ENCODE results near the gene FARP1. TPM values are rescaled to one million over a fixed set of nuclear protein-coding genes. Genes with fewer than 3 reads are reported as not detected.

FARP1 gene
- total and polyA plus RNA-seq, 10 of the 15 experiments (the other 5 are each of a cell fraction or from before 2014, with no cell fraction given), result 0.17 to 6.9 (median 0.68) TPM

DNA sequence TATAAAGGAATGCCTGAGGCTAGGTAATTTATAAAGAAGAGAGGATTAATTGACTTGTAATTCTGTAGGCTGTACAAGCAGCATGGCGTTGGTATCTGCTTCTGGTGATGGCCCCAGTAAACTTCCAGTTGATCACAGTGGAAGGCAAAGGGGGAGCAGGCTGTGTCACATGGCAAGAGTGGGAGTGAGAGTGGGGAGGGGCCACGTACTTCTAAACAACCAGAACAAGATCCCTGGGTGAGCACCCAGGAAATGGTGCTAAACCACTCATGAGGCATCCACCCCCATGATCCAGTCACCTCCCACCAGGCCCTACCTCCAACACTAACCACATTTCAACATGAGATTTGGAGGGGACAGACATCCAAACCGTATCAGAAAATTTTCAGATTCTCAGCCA is 37.2 kb downstream of the FARP1 start (continued):
- TF ChIP-seq, protein P1, sequence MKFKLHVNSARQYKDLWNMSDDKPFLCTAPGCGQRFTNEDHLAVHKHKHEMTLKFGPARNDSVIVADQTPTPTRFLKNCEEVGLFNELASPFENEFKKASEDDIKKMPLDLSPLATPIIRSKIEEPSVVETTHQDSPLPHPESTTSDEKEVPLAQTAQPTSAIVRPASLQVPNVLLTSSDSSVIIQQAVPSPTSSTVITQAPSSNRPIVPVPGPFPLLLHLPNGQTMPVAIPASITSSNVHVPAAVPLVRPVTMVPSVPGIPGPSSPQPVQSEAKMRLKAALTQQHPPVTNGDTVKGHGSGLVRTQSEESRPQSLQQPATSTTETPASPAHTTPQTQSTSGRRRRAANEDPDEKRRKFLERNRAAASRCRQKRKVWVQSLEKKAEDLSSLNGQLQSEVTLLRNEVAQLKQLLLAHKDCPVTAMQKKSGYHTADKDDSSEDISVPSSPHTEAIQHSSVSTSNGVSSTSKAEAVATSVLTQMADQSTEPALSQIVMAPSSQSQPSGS (IDR thresholded peaks at IDR 0.05; ENCODE audit: low read length), result no peak
- TF ChIP-seq IRF4 (IDR thresholded peaks at IDR 0.05; ENCODE audit: low read depth, low read length), result no peak
- TF ChIP-seq IRF3 (IDR thresholded peaks at IDR 0.05), result no peak

DNA sequence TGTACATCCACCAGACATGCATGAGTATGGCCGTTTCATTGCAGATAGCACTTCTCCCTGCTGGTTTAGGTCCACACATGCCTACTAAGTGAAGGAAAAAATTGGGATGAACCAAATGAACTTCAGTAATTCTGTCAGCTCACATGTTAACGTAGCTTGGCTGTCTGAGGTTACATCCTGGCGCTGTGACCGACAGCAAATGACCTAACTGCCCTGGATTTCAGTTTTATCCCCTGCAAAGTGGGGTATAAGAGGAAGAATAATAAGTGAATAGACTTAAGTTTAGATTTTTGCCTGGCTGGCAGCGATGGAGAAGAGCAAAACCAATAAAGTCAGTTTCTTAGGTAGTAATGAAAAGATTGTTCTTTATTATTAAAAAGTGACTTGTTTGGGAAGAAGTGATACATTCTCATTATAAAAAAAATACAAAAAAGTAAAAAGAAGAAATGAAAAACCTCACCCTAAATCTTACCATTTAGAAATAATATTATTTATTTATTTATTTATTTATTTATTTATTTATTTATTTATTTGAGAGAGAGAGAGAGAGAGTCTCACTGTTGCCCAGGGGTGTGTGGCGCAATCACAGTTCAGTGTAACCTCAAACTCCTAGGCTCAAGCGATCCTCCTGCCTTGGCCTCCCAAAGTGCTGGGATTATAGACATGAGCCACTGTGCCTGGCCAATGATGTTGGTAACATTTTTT is 38.4 kb downstream of the FARP1 start:
- ATAC-seq (no peak), DNase-seq (ENCODE audit: low read depth, low spot score) (no peak), FAIRE-seq (no peak)
- in situ Hi-C loops (cut with MboI), result no loop called here
- Histone ChIP-seq H3K79me2 (ENCODE audit: control insufficient read depth, insufficient read depth, low read length) (no peaks in the 10 kb centered on the region), H3K4me1 (ENCODE audit: control insufficient read depth, insufficient read depth, low read length) (no peaks in the 10 kb centered on the region), H2AFZ (ENCODE audit: control insufficient read depth, low read depth, low read length) (no peak overlapping the region), H3K36me3 (ENCODE audit: control insufficient read depth in 2 of 2, insufficient read depth in 2 of 2, low read length in 1 of 2) (no peaks in the 10 kb centered on the region), H4K20me1 (ENCODE audit: control insufficient read depth, insufficient read depth) (no peaks in the 10 kb centered on the region), H3K9ac (ENCODE audit: control insufficient read depth, insufficient read depth, low read length) (no peak overlapping the region), H3K4me2 (ENCODE audit: control insufficient read depth, insufficient read depth) (no peak overlapping the region), H3K27me3 (replicated peaks in 1 of 2; ENCODE audit: control insufficient read depth in 2 of 2, insufficient read depth in 2 of 2, low read length in 1 of 2) (no peaks in the 10 kb centered on the region), H3K9me3 (replicated peaks; ENCODE audit: control insufficient read depth, insufficient read depth, low read length) (no peaks in the 10 kb centered on the region; the same call in 2 of the 3 replicates), H3K27ac (ENCODE audit: control insufficient read depth, insufficient read depth) (no peak overlapping the region), H3K4me3 (no peak overlapping the region)
- WGBS (ENCODE audit: insufficient coverage, insufficient replicate concordance, low lambda C conversion rate, missing lambda C conversion rate), result 43% methylated on average over 7 of the region's 7 CpGs
- SMC1A ChIA-PET (ENCODE audit: uncharacterized antibody, unreplicated experiment), result interaction anchor here (0.9 to 1.7 kb wide), 4 partner anchors 8 to 95 kb away, joined by 3 to 4 read pairs (median 4); no protein-coding TSS in a partner anchor
- BruUV-seq (replicated peaks), result no TSS peak
- RAD21 ChIA-PET (ENCODE audit: unreplicated experiment), result no interaction called here
- intact Hi-C loops (cut with micrococcal nuclease; ENCODE audit: unreplicated experiment), result no loop called here
- CTCF ChIA-PET, result interaction anchor here (1.2 kb wide), 1 partner anchor 9 kb away, joined by 3 read pairs; no protein-coding TSS in a partner anchor
- POLR2A ChIA-PET, result no interaction called here
- no peak for TF ChIP-seq JUND (IDR thresholded peaks at IDR 0.05; ENCODE audit: low read depth, low read length)
- TF ChIP-seq, protein P2, sequence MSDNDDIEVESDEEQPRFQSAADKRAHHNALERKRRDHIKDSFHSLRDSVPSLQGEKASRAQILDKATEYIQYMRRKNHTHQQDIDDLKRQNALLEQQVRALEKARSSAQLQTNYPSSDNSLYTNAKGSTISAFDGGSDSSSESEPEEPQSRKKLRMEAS (IDR thresholded peaks at IDR 0.05; ENCODE audit: low read depth, low read length), result no peak
- no peak for TF ChIP-seq BACH1 (IDR thresholded peaks at IDR 0.05; ENCODE audit: borderline replicate concordance)
- no peak for TF ChIP-seq ZSCAN29 (IDR thresholded peaks at IDR 0.05)
- no peak for TF ChIP-seq HCFC1 (IDR thresholded peaks at IDR 0.05; ENCODE audit: low read length)
- TF ChIP-seq MEF2B (IDR thresholded peaks at IDR 0.05; ENCODE audit: partially characterized antibody, poor library complexity, severe bottlenecking), result no peak
- no peak for TF ChIP-seq EED (IDR thresholded peaks at IDR 0.05; ENCODE audit: low read depth)
- no peak for TF ChIP-seq SREBF2 (IDR thresholded peaks at IDR 0.05; ENCODE audit: low read length)
- TF ChIP-seq SP1 (IDR thresholded peaks at IDR 0.05; ENCODE audit: low read depth, low read length), result no peak
- TF ChIP-seq JUNB (IDR thresholded peaks at IDR 0.05), result no peak
- no peak for TF ChIP-seq BMI1 (IDR thresholded peaks at IDR 0.05; ENCODE audit: borderline replicate concordance)
- TF ChIP-seq, protein P3, sequence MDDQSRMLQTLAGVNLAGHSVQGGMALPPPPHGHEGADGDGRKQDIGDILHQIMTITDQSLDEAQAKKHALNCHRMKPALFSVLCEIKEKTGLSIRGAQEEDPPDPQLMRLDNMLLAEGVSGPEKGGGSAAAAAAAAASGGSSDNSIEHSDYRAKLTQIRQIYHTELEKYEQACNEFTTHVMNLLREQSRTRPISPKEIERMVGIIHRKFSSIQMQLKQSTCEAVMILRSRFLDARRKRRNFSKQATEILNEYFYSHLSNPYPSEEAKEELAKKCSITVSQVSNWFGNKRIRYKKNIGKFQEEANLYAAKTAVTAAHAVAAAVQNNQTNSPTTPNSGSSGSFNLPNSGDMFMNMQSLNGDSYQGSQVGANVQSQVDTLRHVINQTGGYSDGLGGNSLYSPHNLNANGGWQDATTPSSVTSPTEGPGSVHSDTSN (IDR thresholded peaks at IDR 0.05; ENCODE audit: insufficient replicate concordance, low read depth, low read length), result no peak
- no peak for TF ChIP-seq NFYB (IDR thresholded peaks at IDR 0.05; ENCODE audit: insufficient read depth, low read depth, low read length)
